Inflammatory macrophage (primary cell): ENCODE results near the gene TUBB2B.
"Not testable (repeated sequence)": the region's sequence is repeated elsewhere in the genome, so short reads cannot be mapped to it uniquely, and the experiment has no call there.

Experiments used
- DNase-seq, 2 donors: peaks; one replicate each; pipeline ENCODE4 v3.0.0-alpha.2; 2020 to 2022

The TUBB2B gene

DNA sequence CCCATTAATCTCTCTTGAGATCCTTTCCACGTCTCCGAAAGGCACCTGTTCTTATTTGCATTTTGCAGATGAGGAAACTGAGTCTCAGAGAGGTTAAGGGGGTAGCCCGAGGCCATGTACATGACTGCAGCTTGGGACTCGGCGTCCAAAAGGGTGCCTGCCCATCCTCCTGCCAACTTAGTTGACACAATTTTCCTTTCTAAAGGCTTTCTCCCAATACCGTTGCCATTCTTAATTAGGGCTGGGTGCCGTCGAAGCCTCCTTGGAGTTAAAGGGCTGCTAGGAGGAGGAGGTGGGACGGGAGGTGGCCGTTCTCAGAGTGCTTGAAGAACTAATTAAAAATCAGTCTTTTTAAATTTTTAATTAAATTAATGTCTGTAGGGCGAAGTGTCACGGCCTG, 30.7 kb upstream of the TUBB2B start:
- DNase-seq: no peak

DNA sequence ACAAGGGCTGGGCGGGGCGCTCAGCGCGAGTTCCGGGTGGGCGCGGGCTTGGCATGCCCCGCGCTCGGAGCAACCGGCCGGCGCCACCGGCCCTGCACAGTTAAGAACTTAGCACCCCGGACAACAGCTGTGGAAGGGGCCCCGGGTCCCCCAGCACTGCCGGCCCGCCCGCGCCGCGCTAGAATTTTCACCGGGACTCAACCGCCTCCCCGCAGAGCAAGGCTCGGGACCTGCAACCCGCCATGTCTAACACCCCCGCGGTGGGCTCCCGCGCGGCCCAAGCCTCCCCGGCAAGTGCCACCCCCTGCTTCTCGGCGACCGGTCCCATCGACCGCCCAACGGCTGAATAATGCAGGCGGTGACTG, 26.1 kb upstream of the TUBB2B start:
- DNase-seq: no peak

DNA sequence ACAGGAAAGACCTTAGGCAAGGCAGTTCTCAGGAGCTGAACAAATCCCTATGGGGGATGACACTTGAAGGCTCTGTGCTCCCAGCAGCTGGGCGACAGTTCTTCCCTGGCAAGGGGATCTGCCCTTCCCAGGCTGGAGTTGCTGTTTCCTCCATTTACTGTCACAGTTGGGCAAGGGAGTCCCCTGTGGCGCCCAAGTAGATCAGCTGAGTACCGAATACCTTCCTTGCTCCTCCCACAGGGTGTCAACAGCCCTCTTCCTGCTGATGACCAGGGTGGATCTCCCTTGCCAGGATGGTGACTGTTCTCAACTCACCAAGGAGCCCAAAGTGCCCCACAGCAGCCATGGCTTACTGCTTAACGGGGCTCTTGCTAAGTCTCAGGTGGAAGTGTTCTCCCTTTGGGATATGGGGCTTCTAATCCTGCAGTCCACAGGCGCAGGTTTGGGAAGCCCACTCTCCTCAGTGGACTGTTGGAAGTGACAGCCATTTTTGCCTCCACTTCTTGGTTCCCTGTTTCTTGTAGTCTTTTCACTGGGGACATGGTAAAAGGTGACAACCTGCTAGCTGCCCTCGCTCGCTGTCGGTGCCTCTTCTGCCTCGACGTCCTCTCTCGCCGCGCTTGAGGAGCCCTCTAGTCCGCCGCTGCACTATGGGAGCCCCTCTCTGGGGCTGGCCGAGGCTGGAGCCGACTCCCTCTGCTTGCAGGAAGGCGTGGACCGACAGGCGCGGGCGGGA, 25.6 kb upstream of the TUBB2B start:
- DNase-seq: no peak

DNA sequence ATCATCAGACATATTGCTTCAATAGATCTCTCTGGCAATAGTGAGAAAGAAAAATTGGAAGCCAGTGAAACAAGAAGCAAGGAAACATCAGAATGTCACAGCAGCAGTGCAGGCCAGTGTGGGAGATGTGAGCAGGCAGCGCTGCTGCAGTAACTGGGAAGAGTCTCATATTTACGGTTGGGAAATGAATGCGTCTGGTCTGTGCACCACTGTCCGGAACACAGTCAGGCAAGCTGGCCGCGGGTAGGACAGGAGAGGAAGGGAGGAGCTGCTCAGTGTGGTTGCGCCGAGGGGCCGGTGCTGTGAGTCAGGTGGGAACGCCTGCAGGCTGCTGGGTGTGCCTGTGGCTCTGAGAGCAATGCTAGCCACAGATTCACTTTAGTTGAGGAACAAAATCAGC, 24.9 kb upstream of the TUBB2B start:
- no peak for DNase-seq

DNA sequence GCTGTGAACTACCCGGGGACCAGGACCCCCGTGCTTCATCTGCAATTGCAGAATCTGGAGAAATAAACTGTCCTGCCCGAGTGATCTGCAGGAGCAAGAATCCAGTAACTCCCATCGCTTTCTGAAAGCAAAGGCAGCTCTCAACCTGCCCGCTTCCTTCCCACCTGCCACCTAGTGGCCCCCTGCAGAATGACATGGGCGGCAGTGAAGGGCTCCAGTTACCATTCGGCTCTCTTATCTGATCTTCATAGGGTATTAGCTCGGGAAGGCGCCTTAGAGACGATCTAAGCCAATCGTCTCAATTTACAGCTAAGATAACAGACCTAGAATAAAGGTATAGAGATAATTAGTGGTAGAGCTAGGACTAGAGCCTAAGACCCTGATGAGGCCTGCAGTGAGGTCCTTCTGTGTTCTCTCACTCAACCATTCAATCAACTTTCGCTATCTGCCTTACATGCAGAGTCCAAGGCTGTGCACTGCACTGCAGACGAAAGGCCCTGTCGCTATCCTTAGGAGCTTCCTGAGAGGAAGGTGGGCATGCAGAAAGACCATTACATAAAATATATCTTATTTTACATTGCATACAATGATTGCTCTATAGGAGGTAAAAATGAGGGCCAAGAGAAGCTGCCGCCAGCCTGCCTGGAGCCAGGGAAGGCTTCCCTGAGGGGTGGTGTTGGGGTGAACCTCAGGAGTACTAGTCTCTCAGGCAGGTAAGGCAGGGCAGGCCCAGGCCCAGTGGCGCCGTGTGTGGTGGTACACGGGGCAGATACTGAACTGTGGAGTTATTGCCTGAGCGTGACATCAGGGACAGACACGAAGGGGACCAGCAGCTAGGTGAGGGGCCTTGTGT, 24.2 kb upstream of the TUBB2B start:
- DNase-seq: peak; percentile 73

DNA sequence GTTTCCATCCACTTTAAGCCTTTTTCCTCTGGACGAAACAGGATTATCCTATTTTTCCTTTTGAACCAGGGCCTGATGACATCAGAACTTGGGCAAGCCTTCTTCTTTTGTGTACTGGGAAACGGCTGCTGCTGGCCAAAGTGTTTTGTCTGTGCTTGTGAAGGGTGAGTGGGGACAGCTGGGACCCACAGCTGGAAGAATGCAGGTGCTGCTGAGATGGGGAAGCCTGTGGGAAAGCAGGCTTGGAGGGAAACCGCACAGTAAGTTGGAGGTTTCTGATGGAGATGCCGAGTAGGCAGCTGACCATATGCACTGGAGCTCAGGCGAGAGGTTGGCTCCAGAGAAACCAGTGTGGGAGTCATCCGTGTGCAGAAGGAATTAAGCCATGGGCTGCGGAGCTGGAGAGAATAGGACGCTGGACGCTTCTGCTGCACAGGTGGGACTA, 22.8 kb upstream of the TUBB2B start:
- no peak for DNase-seq

DNA sequence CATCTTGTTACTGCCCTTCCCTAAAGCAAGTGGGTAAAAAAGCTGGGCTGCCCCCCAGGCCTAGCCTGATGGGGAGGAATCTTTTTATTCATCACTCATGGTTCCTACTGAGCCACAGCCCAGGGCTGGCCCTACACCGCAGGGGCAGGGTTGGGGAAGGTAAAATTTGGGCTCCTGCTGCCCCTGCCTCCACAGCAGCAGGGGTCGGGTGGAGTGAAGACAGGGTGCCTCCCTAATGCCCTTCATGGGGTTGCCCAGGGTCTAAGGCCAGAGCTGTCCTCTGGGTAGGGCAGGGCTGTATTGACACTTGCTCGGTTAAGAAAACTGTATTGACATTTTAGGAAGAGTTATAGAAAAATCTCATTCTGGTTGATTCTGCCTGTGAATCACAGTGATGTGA, 22.4 kb upstream of the TUBB2B start:
- no peak for DNase-seq

DNA sequence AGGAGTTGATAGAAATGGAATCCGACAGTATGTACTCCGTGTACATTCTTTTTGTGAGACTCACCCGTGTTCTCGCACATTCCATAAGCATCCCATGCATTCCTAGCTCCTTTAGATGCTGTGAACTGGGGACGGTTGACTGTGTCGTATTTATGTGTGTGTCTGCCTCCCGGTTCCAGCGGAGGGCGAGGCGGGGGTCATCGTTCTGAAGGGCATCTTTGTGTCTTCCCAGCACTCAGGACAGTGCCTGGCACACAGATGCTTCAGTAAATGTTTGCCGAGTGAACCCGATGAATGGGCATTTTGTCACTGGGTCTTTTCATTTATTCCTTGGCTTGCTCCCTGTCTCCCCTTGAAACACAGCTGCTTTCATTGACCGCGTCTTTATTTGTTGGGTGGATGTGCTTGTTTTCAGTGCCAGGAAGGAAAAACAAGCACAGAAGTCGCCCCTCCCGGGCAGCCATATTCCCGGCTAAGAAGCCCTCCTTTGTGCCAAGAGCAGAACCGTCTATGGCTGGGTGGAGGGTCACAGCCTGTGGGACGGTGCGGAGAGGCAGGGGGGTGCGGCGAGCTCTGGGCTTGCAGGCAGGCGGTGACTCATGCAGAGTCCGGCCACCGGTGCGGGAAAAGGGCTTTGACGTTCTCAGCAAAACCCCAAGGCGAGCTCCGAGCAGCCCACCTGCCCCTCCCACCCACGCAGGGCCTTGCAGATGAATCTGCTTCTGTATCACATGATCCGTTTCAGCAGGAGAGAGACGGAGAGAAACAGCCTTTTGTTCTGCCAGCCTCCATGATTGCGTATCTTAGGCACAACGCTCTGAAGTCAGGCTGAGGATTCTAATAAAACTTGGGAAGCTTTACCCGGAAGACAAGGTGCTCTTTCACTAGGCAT, 20.0 kb upstream of the TUBB2B start:
- no peak for DNase-seq

DNA sequence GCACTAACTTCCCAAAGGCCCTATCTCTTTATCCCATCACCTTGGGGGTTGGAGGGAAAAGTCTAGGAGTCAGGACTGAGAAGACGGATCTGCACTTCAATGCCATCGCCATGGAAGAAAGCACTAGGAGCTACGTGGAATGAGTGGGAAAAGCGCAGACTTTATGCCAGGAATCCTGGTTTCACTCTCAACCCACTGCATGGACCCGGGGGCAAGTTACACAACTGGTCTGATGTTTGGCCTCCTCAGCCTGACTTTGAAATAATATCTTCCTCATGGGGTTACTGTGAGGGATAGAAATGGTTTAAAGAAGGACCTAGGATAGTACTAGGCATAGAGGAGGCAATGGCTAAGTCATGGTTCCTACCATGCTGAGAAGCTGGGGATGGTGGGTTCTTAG, 17.8 kb upstream of the TUBB2B start:
- no peak for DNase-seq

DNA sequence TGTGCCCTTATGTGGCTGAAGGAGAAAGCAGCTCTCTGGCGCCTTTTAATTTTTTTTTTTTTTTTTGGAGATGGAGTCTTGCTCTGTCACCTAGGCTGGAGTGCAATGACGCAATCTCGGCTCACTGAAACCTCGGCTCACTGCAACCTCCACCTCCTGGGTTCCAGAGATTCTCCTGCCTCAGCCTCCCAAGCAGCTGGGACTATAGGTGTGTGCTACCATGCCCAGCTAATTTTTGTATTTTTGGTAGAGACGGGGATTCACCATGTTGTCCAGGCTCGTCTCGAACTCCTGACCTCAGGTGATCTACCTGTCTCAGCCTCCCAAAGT, 17.3 kb upstream of the TUBB2B start:
- DNase-seq: not testable (repeated sequence)

DNA sequence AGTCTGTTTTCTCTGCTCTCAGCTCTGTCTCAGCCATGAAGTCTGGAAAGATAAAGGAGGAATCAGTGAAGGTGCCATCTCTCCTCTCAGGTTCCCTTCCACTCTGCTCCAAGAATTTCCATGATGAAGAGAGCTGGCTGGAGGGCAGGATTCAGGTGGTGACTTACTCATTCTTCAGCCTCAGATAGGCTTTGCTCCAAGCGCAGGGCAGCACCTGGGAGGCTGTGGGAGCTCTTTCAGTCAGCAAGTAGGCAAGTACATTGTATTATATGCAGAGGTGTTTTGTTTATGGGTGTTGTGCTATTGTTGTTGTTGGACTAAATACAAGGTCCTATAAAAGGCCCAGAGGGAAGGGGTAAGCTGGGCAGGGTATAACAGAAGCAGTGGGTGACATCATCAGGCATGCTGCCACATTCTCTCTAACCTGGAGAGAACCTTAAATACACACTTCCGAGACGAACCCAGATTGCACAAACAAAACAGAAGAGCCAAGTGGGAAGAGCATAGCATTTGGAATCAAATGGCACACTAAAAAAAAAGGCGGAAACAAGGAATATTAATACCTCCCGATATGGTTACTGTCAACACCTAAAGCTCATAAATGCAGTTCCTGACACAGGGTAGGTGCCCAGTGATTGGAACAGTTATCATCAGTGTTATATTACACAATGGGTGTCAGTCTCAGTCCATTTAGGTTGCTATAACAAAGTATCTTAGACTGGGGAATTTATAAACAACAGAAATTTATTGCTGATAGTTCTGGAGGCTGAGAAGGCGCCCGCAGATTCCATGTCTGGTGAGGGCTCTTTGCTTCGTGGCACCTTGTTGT, 16.8 kb upstream of the TUBB2B start:
- DNase-seq: no peak

DNA sequence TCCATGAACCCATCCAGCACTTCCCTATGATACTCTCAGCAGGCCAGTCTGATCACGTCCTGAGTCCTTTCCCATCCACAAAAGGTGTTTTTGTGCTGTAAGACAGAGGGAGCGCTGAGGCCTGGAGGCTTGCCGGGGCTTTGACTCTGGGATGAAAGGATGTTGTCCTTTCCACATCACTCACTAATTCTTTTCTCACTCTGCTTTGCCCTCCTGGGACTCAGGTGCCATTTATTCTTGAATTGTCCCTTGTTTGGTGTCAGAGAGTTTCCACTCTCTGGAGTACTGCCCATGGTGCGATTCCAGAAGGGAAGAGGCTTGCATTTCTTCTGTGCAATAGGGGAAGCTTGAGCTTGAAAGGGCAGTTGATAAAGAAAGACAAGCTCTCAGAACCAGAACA, 15.3 kb upstream of the TUBB2B start:
- DNase-seq: no peak

DNA sequence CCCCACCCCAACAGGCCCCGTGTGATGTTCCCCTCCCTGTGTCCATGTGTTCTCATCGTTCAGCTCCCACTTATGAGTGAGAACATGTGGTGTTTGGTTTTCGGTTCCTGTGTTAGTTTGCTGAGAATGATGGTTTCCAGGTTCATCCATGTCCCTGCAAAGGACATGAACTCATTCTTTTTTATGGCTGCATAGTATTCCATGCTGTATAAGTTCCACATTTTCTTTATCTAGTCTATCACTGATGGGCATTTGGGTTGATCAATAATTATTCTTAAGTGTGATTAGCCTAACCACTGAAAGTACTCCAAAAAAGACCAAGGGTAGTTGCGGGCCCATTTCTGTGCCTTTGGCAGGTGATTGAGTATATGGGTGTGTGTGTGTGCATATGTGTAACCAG, 14.3 kb upstream of the TUBB2B start:
- not testable (repeated sequence) for DNase-seq

DNA sequence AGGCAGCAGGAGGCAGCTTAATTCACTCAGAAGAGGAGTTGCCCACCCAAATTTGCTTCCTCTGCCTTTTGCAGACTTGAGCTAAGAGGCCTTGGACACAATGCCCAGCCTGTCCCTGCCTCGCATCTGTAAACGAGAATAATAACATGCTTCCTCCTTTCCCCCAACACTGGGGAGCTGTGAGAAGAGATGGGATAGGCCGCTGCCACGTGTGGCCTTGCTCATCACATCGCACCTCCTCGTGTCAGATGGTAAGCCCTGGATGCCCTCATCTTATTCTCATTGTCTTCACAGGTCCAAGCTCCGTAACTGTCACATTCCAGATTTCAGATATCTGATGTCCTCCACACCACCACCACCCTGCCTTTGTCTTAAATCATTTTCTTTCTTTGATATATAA, 13.1 kb upstream of the TUBB2B start:
- no peak for DNase-seq

DNA sequence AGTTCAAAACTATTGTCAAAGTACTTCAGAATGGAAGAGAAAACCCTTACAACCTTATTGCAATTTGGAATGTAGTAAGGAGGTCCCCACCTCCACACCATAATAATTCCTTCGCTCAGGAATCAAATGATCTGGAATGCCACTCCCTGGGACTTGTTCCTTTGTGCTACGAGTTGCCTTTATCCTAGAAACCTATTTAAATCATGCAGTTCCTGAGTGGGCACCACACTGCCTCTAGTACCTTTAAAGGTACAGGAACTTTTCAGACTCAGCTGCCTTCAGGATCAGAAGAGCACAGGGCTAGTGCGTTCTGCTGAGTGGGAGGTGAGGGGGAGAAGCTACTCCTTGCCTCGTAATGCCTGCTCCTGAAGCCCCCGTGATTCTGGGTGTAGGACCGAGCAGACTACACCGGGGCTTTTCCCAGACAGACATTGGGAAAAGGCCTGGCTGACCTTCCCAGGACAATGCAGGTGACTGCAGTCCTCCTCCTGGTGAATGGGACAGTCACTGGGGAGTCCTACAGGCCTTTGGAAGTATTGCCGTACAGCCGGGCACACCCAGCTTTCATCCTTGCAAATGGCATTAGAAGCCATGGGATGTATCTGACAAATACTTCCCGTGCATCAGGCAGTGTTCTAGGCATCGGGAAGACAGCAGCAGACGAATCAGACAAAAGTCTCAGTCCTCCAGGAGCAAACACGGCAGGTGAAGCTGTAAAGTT, 11.8 kb upstream of the TUBB2B start:
- no peak for DNase-seq

DNA sequence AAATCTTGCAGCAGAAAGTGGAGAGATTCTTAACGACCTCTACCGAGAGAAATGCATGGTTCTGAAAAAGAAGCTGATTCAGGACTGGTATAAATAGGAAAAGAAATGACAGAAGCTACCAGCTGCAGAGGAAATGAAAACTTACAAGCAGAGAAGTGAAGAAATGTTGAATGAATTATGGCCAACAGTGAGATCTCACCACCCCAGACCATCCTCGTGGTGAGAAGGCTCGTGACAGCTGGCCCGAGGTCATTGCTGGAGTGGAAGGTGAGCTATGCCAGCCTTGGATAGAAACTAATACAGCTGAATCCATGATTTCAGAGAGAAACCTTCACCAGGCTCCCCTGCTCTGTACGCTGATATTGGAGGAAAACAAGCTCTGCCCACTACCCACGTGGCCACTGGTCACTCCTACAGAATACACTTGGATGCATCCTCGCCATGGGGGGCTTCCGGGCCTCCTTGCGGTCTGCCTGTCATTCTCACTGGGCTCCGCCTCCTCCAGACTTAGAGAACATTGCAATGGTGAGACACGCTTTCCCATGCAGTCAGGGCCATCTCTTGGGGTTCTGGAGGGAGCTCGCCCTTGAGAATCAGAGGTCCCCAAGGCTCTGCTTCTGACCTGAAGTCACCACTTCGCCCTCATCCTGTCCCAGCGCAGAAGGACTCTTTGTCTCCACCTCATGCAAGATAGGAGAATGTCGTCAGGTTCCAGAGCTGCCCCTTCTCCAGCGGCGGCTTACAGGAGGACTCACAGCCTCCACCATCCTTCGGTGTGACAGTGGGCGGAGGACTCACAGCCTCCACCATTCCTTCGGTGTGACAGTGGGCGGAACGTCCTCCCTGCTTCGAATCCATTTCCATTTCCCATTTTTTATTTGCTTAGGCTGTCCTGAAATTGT, 10.6 kb upstream of the TUBB2B start:
- peak in 1 of 2 donors; percentile 24 for DNase-seq

DNA sequence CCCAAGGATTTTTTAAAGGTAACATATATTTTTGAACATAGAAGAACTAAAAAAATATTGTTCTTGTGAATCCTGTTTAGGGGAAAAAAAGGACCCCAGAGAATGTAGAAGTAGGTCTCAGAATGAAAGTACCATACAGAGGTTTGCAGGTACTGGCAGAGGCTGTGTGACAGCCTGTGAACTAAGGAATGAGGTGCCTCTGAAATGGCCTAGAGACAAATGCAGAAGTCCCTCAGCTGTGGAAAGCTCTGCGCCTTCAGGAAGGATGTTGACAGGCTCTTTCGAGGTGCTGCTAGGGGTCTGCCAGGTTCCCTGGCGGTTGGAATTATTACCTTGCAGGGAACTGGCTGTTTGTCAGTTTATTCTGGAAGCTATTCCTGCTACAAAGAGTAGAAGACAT, 8.6 kb upstream of the TUBB2B start:
- no peak for DNase-seq

DNA sequence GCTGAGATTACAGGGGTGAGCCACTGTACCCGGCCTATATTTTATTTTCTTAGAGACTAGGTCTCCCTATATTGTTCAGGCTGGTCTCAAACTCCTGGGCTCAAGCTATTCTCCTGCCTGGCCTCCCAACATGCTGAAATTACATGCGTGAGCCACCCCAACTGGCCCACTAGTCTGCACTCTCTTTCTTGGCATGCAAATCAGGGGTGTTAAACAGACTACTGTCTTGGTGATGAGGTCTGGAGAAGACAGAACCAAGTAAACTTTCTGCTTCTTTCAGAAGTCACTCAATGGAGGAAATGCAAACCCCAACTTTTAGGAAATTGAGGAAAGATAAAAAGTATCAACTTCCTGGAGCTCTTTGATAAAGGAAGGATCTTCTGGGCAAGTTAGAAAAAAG, 8.0 kb upstream of the TUBB2B start:
- no peak for DNase-seq

DNA sequence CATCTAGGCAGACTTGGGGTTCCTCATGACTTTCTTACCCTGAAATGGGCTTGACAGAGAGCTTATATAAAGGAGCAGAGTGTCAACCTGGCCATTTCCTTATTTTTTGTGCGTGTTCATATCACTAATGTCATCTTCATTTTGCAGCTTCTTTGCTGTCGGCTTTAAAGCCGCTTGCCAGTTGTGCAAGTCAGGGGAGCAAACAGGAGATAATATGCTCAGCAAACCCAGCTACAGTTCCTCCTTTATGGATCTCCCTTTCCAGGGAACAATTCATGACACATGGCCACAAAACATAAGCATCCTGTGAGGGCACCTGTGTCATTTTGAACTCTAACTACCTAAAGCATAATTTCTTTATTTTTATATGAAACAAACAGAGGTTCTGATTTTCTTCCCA, 6.5 kb upstream of the TUBB2B start:
- no peak for DNase-seq

DNA sequence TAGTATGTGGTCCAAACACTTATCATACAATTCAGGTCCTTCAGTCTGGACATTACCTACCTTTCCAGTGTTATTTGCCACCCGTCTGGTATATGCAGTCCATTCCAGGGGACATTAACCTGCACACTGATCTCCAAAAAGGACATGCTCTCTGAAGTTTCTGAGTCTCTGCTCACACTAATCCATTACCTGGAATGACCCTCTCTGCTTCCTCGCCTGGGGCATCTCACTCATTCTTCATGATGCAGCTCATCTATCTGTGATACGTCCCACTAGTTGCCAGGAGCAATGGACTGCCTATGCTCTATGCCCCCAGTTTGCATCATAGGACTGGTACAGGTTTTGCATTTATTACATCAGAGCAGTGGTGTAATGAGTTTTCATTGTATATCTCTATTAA, 5.9 kb upstream of the TUBB2B start:
- DNase-seq: no peak
